ENCODE results near the gene CHD1L. TPM values are rescaled to one million over a fixed set of nuclear protein-coding genes. Genes with fewer than 3 reads are reported as not detected.
A peak's percentile ranks its signal among the peaks of the same experiment; 100 is the strongest.

The CHD1L gene
- total and polyA plus RNA-seq, 4 donors: 14.1 to 23.8 (median 21.1) TPM

DNA sequence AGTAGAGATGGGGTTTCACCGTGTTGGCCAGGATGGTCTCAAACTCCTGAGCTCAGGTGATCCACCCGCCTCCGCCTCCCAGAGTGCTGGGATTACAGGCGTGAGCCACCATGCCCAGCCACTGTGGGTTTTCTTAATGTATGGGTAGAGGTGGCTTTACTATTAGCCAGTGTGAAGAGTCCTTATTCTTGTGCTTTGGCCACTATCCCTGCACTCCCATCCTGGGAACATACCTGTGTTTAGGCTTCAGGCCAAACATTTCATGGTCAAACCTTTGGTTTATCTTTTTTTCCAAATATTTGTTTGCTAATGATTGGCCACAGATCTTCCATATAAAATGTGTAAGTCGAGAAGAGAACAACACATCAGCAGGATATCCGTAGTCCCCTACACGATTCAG is 33.9 kb upstream of the CHD1L start:
- TF ChIP-seq SP1 (IDR thresholded peaks at IDR 0.05): no peak
- TF ChIP-seq RXRA (IDR thresholded peaks at IDR 0.05): no peak
- TF ChIP-seq, protein P1, sequence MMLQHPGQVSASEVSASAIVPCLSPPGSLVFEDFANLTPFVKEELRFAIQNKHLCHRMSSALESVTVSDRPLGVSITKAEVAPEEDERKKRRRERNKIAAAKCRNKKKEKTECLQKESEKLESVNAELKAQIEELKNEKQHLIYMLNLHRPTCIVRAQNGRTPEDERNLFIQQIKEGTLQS (IDR thresholded peaks at IDR 0.05): no peak
- TF ChIP-seq, protein P2, sequence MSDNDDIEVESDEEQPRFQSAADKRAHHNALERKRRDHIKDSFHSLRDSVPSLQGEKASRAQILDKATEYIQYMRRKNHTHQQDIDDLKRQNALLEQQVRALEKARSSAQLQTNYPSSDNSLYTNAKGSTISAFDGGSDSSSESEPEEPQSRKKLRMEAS (IDR thresholded peaks at IDR 0.05): no peak
- TF ChIP-seq, protein P3, sequence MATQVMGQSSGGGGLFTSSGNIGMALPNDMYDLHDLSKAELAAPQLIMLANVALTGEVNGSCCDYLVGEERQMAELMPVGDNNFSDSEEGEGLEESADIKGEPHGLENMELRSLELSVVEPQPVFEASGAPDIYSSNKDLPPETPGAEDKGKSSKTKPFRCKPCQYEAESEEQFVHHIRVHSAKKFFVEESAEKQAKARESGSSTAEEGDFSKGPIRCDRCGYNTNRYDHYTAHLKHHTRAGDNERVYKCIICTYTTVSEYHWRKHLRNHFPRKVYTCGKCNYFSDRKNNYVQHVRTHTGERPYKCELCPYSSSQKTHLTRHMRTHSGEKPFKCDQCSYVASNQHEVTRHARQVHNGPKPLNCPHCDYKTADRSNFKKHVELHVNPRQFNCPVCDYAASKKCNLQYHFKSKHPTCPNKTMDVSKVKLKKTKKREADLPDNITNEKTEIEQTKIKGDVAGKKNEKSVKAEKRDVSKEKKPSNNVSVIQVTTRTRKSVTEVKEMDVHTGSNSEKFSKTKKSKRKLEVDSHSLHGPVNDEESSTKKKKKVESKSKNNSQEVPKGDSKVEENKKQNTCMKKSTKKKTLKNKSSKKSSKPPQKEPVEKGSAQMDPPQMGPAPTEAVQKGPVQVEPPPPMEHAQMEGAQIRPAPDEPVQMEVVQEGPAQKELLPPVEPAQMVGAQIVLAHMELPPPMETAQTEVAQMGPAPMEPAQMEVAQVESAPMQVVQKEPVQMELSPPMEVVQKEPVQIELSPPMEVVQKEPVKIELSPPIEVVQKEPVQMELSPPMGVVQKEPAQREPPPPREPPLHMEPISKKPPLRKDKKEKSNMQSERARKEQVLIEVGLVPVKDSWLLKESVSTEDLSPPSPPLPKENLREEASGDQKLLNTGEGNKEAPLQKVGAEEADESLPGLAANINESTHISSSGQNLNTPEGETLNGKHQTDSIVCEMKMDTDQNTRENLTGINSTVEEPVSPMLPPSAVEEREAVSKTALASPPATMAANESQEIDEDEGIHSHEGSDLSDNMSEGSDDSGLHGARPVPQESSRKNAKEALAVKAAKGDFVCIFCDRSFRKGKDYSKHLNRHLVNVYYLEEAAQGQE (IDR thresholded peaks at IDR 0.05): no peak
- TF ChIP-seq NR2F2 (IDR thresholded peaks at IDR 0.05): no peak
- TF ChIP-seq HNF4G (IDR thresholded peaks at IDR 0.05): no peak
- TF ChIP-seq EGR1 (IDR thresholded peaks at IDR 0.05; ENCODE audit: low read depth in 2 of 2): no peak
- no peak for TF ChIP-seq RAD21 (IDR thresholded peaks at IDR 0.05)
- TF ChIP-seq HNF4A (conservative IDR thresholded peaks at IDR 0.05): no peak
- TF ChIP-seq TAF1 (conservative IDR thresholded peaks at IDR 0.05): no peak
- TF ChIP-seq YY1 (IDR thresholded peaks at IDR 0.05): no peak
- H3K9me3 ChIP-seq (ENCODE audit: control insufficient read depth in 4 of 4, low read length in 3 of 4): no peaks in the 10 kb centered on the region
- no peak overlapping the region for H3K4me3 ChIP-seq (ENCODE audit: low read depth in 1 of 3, low read length in 3 of 3)
- 85% methylated on average over 7 of the region's 7 CpGs for WGBS
- DNase-seq (ENCODE audit: low spot score): no peak
- H3K36me3 ChIP-seq (ENCODE audit: control insufficient read depth in 4 of 4, insufficient read depth in 3 of 4, low read depth in 1 of 4, low read length in 3 of 4): peaks cover 3 to 71% (median 52%) of the 10 kb centered on the region in 4 donors
- H3K27ac ChIP-seq (ENCODE audit: low read depth in 1 of 2, low read length in 2 of 2): no peak overlapping the region
- no peak overlapping the region for H3K9ac ChIP-seq (ENCODE audit: low read depth in 1 of 2, low read length in 2 of 2)
- no peaks in the 10 kb centered on the region for H3K27me3 ChIP-seq (ENCODE audit: control insufficient read depth in 4 of 4, insufficient read depth in 4 of 4, low read length in 3 of 4)
- H3K4me1 ChIP-seq (ENCODE audit: control insufficient read depth in 4 of 4, insufficient read depth in 4 of 4, low read length in 3 of 4): peaks cover 4 to 28% (median 22%) of the 10 kb centered on the region in 4 donors

DNA sequence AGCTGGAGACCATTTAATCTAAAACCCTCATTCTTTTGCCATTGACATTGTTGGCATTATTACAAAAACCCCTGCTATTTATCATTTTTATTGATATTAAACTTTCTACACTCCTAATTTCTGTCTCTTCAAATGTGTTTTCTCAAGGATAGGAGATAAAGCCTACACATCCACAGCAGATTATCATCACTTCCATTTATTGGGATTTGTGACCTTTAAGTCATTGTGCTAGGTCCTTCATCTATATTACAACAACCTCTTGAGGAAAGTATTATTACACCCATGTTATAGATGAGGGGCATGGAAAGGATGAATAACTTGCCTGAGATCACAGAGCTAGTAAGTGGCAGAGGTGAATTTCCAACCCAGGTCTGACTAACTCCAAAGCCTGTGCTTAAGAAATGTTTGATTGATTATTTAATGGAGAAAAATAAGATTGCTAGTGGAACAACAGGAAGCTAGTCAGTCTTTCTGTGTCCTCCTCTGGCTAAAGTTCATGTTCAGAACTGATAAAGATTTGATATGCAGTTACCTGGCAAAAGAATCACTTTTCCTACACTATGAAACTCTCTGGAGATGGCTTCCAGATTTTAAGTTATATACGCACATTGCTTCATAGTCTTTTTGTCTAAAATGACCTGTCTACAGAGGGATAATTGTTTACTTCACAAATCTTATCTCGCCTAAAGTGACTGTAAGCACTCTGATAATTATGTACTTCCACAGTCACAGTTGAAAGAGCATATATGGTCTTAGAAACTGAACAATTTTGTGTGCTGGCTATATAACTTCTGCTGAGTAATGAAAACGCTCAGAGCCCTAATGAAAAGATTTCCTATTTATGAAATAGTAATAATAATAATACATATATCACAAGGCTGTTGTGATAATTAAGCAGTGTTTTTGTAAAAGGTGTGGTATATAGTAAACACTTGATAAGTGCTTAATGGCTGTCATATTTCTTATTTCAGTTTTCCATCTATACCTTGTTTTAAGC is 32.4 kb upstream of the CHD1L start:
- peaks cover 6 to 41% (median 32%) of the 10 kb centered on the region in 4 donors for H3K4me1 ChIP-seq (ENCODE audit: control insufficient read depth in 4 of 4, insufficient read depth in 4 of 4, low read length in 3 of 4)
- TF ChIP-seq YY1 (IDR thresholded peaks at IDR 0.05): no peak
- peak in 1 of 2 donors; percentile 42 for TF ChIP-seq RXRA (IDR thresholded peaks at IDR 0.05)
- peak; percentile 17 to 18 for TF ChIP-seq RAD21 (IDR thresholded peaks at IDR 0.05)
- TF ChIP-seq JUND (IDR thresholded peaks at IDR 0.05): peak in 1 of 2 donors; percentile 52
- TF ChIP-seq, protein P1 (IDR thresholded peaks at IDR 0.05): no peak
- TF ChIP-seq GABPA (IDR thresholded peaks at IDR 0.05 in 1 of 2, conservative IDR thresholded peaks at IDR 0.05 in 1 of 2): peak in 1 of 2 donors; percentile 21
- peak; percentile 39 to 68 for TF ChIP-seq HNF4A (conservative IDR thresholded peaks at IDR 0.05)
- no peak for TF ChIP-seq NR2F2 (IDR thresholded peaks at IDR 0.05)

More for the DNA sequence above, 32.4 kb upstream of the CHD1L start:
- DNase-seq (ENCODE audit: low spot score): no peak
- H3K27ac ChIP-seq (ENCODE audit: low read depth in 1 of 2, low read length in 2 of 2): no peak overlapping the region
- no peaks in the 10 kb centered on the region for H3K27me3 ChIP-seq (ENCODE audit: control insufficient read depth in 4 of 4, insufficient read depth in 4 of 4, low read length in 3 of 4)
- H3K4me3 ChIP-seq (ENCODE audit: low read depth in 1 of 3, low read length in 3 of 3): no peak overlapping the region
- H3K9me3 ChIP-seq (ENCODE audit: control insufficient read depth in 4 of 4, low read length in 3 of 4): no peaks in the 10 kb centered on the region
- WGBS: 69% methylated on average over 3 of the region's 3 CpGs
- peaks cover 2 to 59% (median 39%) of the 10 kb centered on the region in 4 donors for H3K36me3 ChIP-seq (ENCODE audit: control insufficient read depth in 4 of 4, insufficient read depth in 3 of 4, low read depth in 1 of 4, low read length in 3 of 4)
- H3K9ac ChIP-seq (ENCODE audit: low read depth in 1 of 2, low read length in 2 of 2): peak overlapping the region in 1 of 2 donors; percentile 44

Measured in liver (tissue), 9 donors.